GM19239 (cell line): Measurements from ENCODE around the gene NDUFV3.
"Not testable (repeated sequence)": the region's sequence is repeated elsewhere in the genome, so short reads cannot be mapped to it uniquely, and the experiment has no call there.

Experiments
- DNase-seq: peaks from one replicate; pipeline ENCODE4 v3.0.0; 2011; ENCODE audit warnings: low spot score; ENCODE audit not compliant: insufficient read length
- FAIRE-seq: peaks from 2 replicates; lab custom pipeline; 2011; peaks lifted over from hg19 to GRCh38; lab: Jason Lieb, UNC

Gene NDUFV3

GRCh38 chr21:42855171-42855936, 37.8 kb upstream of the NDUFV3 start:
- DNase-seq = no peak
- FAIRE-seq = no peak

GRCh38 chr21:42855937-42856335, 37.2 kb upstream of the NDUFV3 start:
- FAIRE-seq (no peak), DNase-seq (no peak)

- DNase-seq (no peak), FAIRE-seq (no peak)
Measured at GRCh38 chr21:42857216-42857615, 35.9 kb upstream of the NDUFV3 start.

- FAIRE-seq (no peak), DNase-seq (no peak)
Measured at GRCh38 chr21:42858185-42858847, 34.8 kb upstream of the NDUFV3 start.

DNA sequence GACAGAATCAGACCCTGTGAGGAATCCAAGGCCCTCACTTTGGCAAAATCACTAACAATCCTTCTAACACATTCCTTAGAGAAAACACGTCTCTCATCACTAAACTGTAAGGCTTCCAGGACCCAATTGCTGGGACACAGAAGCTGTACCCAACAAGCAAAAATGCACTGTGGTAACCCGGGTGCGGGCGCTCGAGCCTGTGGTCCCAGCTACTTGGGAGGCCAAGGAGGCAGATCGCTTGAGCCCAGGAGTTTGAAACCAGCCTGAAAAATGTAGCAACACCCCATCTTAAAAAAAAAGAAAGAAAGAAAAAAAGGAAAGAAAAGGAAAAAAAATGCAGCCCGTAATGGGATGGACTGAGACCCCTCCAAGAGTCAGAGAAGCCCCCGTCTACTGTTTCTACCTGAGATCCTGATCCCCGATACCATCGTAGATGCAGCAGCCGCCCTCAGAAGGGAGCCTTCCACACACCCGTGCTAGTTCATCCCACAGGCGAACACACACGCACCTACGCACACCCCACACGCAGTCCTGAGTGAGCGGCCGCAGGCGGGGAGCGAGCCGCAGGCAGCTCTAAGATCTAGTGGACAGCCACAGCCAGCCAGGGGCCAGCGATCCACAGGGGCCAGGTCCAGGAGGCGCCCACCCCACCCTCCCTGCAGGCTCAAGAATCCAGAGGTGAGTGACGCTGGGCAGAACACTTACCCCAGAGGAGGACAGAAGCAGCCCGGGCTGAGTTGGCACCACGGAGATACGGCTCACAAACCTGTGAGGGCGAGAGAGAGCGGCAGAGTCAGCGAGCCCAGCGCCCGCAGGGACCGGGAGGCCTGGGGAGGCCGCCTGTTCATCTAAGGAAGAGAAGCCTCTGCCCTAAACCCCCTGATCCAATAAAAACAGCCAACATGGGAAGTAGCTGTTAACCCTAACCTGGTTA, 33.9 kb upstream of the NDUFV3 start:
- no peak for DNase-seq
- no peak for FAIRE-seq

GRCh38 chr21:42859891-42860230, 33.2 kb upstream of the NDUFV3 start:
- no peak for FAIRE-seq

GRCh38 chr21:42860345-42860744, 32.8 kb upstream of the NDUFV3 start:
- DNase-seq (no peak), FAIRE-seq (no peak)

More at GRCh38 chr21:42859891-42860230, 33.2 kb upstream of the NDUFV3 start:
- no peak for DNase-seq

DNA sequence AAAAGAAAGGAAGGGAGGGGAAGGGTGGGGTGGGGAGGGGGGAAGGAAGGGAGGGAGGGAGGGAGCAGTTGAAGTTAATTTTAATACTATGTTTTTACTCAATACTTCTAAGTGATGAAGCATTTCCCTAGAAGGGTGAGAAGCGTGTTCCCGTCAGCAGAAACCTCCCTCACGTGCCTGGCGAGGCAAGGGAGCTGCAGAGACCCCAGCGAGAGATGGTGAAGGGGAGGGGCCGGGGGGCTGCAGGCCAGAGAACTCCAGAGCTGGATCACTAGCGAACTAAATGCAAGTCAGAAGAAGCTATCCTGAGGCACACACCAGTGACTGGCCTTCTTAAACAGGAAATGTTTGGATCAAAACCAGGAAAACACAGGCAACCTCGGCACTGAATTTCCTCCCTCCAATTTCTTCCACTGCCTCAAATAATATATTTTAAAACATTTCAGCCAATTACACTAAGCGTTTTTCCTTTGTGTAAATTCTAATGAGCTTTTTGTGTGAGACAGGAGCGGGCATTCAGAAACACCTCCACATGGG, 31.7 kb upstream of the NDUFV3 start:
- DNase-seq = no peak
- FAIRE-seq = no peak

DNA sequence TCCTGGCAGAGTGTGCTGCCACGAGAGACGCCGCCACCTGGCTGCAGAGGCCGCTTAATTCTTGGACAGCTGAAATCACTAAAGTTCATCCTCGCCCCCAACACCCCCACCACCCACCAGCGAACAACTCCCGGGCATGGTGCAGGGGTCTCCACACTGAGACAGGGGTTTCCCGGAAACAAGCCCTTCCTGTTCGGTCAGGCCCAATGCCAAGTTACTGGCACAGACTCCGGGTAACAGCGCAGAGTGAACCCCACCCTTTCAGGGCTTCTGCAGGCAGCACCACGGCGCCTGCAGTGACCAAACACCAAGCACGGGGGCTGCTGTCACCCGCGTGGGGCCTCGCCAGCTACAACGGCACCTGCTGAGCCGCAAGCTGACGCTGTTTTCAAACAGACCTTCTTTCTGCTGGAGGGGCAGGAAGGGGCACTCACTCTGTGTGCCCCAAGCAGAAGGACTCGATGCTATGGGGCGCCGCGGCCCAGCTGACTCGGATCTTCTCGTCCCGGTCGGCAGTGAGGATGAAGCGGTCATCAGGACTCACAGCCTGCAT, 31.2 kb upstream of the NDUFV3 start:
- FAIRE-seq = no peak

GRCh38 chr21:42862774-42863503, 30.2 kb upstream of the NDUFV3 start:
- DNase-seq = no peak
- no peak for FAIRE-seq

More for the DNA sequence above, 31.2 kb upstream of the NDUFV3 start:
- DNase-seq = no peak

DNA sequence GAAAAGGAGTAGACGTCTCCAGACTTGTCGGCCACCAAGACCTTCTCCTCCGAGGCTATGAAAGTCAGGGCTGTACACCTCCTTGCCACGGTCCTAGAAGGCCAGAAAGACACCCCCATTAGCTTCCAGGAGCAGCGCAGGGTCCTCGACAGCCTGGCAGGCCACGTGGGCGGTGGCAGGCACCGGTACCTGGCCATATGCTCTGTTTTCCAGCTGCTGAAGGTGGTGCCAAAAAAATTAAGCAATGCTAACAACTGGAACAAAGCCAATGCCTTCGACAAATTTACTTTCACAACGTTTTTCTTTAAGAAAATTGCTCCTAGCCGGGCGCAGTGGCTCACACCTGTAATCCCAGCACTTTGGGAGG, 29.6 kb upstream of the NDUFV3 start:
- DNase-seq (no peak), FAIRE-seq (no peak)

GRCh38 chr21:42864286-42864685, 28.8 kb upstream of the NDUFV3 start:
- FAIRE-seq (no peak), DNase-seq (no peak)

GRCh38 chr21:42864815-42865775, 28.0 kb upstream of the NDUFV3 start:
- DNase-seq (no peak), FAIRE-seq (no peak)

GRCh38 chr21:42865776-42866160, 27.3 kb upstream of the NDUFV3 start:
- FAIRE-seq = no peak
- no peak for DNase-seq

DNA sequence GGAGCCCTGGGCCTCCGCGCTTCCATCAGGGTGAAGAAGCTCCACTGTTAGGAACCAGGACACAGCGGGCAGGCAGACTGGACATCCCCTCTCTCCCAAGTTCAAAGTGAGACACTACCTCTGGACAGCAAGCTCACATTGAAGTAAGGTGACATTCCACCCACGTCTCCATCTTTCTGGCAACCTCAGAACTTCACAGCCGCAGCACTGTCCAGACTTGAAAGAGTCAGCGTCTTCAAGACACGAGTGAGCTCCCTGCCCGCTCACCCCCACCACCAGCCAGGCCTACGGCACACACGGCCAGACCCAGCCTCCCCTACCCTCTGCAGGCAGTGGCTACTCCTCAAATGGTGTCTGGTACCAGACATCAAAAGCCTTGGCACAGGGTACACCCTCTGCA, 24.9 kb upstream of the NDUFV3 start:
- FAIRE-seq (no peak), DNase-seq (no peak)

- DNase-seq = no peak
- FAIRE-seq = no peak
Measured at GRCh38 chr21:42873096-42873495, 20.0 kb upstream of the NDUFV3 start.

DNA sequence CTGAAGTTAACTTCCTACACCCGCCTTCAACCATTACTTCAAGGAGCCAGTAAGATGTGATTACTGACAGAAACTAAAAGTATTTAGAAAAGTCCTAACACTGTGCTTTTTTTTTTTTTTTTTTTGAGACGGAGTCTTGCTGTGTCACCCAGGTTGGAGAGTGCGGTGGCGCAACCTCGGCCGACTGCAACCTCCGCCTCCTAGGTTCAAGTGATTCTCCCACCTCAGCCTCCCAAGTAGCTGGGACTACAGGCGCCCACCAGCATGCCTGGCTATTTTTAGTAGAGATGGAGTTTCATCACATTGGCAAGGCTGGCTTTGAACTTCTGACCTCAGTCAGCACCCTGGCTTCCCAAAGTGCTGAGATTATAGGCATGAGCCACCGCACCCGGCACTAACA, 17.3 kb upstream of the NDUFV3 start:
- not testable (repeated sequence) for FAIRE-seq, DNase-seq

DNA sequence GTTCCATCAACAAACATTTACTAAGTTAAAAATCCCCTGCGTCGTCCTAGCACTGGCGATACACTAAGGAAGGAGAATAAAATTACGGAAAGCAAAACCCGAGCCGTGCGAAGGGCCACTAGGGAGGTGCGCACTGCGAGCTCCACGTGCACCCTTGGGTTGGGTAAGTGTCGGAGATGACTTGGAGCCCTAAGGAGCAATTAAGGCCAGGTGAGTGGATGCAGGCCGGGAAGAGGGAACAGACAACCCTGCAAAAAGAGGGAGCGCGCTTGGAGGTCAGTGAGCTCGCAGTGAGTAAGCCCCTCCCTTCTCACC, 14.5 kb upstream of the NDUFV3 start:
- DNase-seq (no peak), FAIRE-seq (no peak)
